GM18502 (cell line): Measurements from ENCODE around the gene ARHGEF26.

Source experiments
- ATAC-seq: cut with Tn5 transposase; IDR thresholded peaks from one replicate; pipeline ENCODE4 v1.9.1; 2021; ENCODE audit warnings: mild to moderate bottlenecking; ENCODE audit not compliant: unreplicated experiment, poor library complexity

Gene ARHGEF26

GRCh38 chr3:154244644-154245043 is 123.5 kb downstream of the ARHGEF26 start:
- no peak for ATAC-seq

GRCh38 chr3:154247806-154248415 is 126.7 kb downstream of the ARHGEF26 start:
- no peak for ATAC-seq

- no peak for ATAC-seq
These were observed 129.1 kb downstream of the ARHGEF26 start for GRCh38 chr3:154250291-154250690.

- ATAC-seq = no peak
These were observed 130.4 kb downstream of the ARHGEF26 start for GRCh38 chr3:154251610-154252009.

- peak; percentile 99 for ATAC-seq
These were observed 131.8 kb downstream of the ARHGEF26 start for GRCh38 chr3:154252759-154253638.

GRCh38 chr3:154254527-154254926 is 133.3 kb downstream of the ARHGEF26 start:
- no peak for ATAC-seq

GRCh38 chr3:154273381-154273780 is 152.2 kb downstream of the ARHGEF26 start:
- no peak for ATAC-seq

- no peak for ATAC-seq
These were observed 153.2 kb downstream of the ARHGEF26 start for GRCh38 chr3:154274348-154274747.

GRCh38 chr3:154275292-154275691 is 154.1 kb downstream of the ARHGEF26 start:
- no peak for ATAC-seq

GRCh38 chr3:154275965-154276364 is 154.8 kb downstream of the ARHGEF26 start:
- no peak for ATAC-seq

- no peak for ATAC-seq
These were observed 159.0 kb downstream of the ARHGEF26 start for GRCh38 chr3:154280161-154280560.

- ATAC-seq = peak; percentile 85
These were observed 164.0 kb downstream of the ARHGEF26 start for GRCh38 chr3:154285221-154285620.

- ATAC-seq = no peak
These were observed 169.0 kb downstream of the ARHGEF26 start for GRCh38 chr3:154290187-154290586.

- ATAC-seq = no peak
These were observed 172.8 kb downstream of the ARHGEF26 start for GRCh38 chr3:154294016-154294415.

GRCh38 chr3:154301561-154301960 is 180.4 kb downstream of the ARHGEF26 start:
- no peak for ATAC-seq

- ATAC-seq = no peak
These were observed 183.1 kb downstream of the ARHGEF26 start for GRCh38 chr3:154304116-154304786.

GRCh38 chr3:154304936-154305335 is 183.7 kb downstream of the ARHGEF26 start:
- no peak for ATAC-seq

- ATAC-seq = no peak
These were observed 186.2 kb downstream of the ARHGEF26 start for GRCh38 chr3:154307363-154307762.
